PFSK-1 (cell line): Measurements from ENCODE around the gene RBM44.

Source experiments
- POLR2AphosphoS5 ChIP-seq: IDR thresholded peaks from 2 replicates; pipeline ENCODE4 v1.6.1; 2012; ENCODE audit warnings: low read depth, mild to moderate bottlenecking, control low read depth, low read length, moderate library complexity
- SIN3A ChIP-seq: IDR thresholded peaks from 2 replicates; pipeline ENCODE4 v1.6.1; 2012; ENCODE audit warnings: mild to moderate bottlenecking, low read length, moderate library complexity, borderline replicate concordance; ENCODE audit not compliant: insufficient read depth

- TF ChIP-seq POLR2AphosphoS5, result no peak
- TF ChIP-seq SIN3A, result no peak
Measured at GRCh38 chr2:237870126-237870525, 71.5 kb downstream of the RBM44 start.
